ENCODE data around the gene GLCCI1. TPM values are rescaled to one million over a fixed set of nuclear protein-coding genes. Genes with fewer than 3 reads are reported as not detected.

The GLCCI1 gene
- total RNA-seq, 2 donors from 2014 or later: 7.5 to 8.3 TPM

GRCh38 chr7:8051373-8051772 is 82.8 kb downstream of the GLCCI1 start:
- intact Hi-C loops (cut with DNase I): no loop called here
- no peak overlapping the region for H3K9ac ChIP-seq (ENCODE audit: low read depth in 2 of 2, low read length in 2 of 2)

GRCh38 chr7:8051998-8052397 is 83.4 kb downstream of the GLCCI1 start:
- intact Hi-C loops (cut with DNase I): no loop called here
- Histone ChIP-seq H3K9me3 (no peaks in the 10 kb centered on the region), H3K36me3 (no peaks in the 10 kb centered on the region), H3K27ac (no peak overlapping the region), H3K27me3 (no peaks in the 10 kb centered on the region), H3K9ac (ENCODE audit: low read depth in 2 of 2, low read length in 2 of 2) (no peak overlapping the region), H3K4me1 (no peaks in the 10 kb centered on the region), H3K4me3 (no peak overlapping the region)
- TF ChIP-seq CTCF (IDR thresholded peaks at IDR 0.05): no peak
- no peak for DNase-seq

More at GRCh38 chr7:8051373-8051772, 82.8 kb downstream of the GLCCI1 start:
- H3K9me3 ChIP-seq: no peaks in the 10 kb centered on the region
- no peak overlapping the region for H3K4me3 ChIP-seq
- no peaks in the 10 kb centered on the region for H3K36me3 ChIP-seq
- no peaks in the 10 kb centered on the region for H3K4me1 ChIP-seq
- H3K27ac ChIP-seq: no peak overlapping the region
- no peaks in the 10 kb centered on the region for H3K27me3 ChIP-seq
- TF ChIP-seq CTCF (IDR thresholded peaks at IDR 0.05): no peak
- no peak for DNase-seq

- Histone ChIP-seq H3K4me3 (no peak overlapping the region), H3K36me3 (no peaks in the 10 kb centered on the region), H3K27ac (no peak overlapping the region), H3K27me3 (no peaks in the 10 kb centered on the region), H3K9ac (ENCODE audit: low read depth in 2 of 2, low read length in 2 of 2) (no peak overlapping the region), H3K9me3 (no peaks in the 10 kb centered on the region), H3K4me1 (no peaks in the 10 kb centered on the region)
- no peak for DNase-seq
- intact Hi-C loops (cut with DNase I): no loop called here
- no peak for TF ChIP-seq CTCF (IDR thresholded peaks at IDR 0.05)
Measured at GRCh38 chr7:8052824-8053223, 84.2 kb downstream of the GLCCI1 start.

- Histone ChIP-seq H3K9ac (ENCODE audit: low read depth in 2 of 2, low read length in 2 of 2) (no peak overlapping the region), H3K9me3 (no peaks in the 10 kb centered on the region), H3K36me3 (no peaks in the 10 kb centered on the region), H3K27ac (no peak overlapping the region), H3K4me3 (no peak overlapping the region), H3K4me1 (no peaks in the 10 kb centered on the region), H3K27me3 (no peaks in the 10 kb centered on the region)
- intact Hi-C loops (cut with DNase I): no loop called here
- DNase-seq: no peak
- TF ChIP-seq CTCF (IDR thresholded peaks at IDR 0.05): no peak
Measured at GRCh38 chr7:8056439-8056838, 87.8 kb downstream of the GLCCI1 start.

- intact Hi-C loops (cut with DNase I): no loop called here
- H3K36me3 ChIP-seq: no peaks in the 10 kb centered on the region
Measured at GRCh38 chr7:8057566-8057965, 89.0 kb downstream of the GLCCI1 start.

More at GRCh38 chr7:8057566-8057965, 89.0 kb downstream of the GLCCI1 start:
- H3K9ac ChIP-seq (ENCODE audit: low read depth in 2 of 2, low read length in 2 of 2): no peak overlapping the region
- no peak overlapping the region for H3K4me3 ChIP-seq
- TF ChIP-seq CTCF (IDR thresholded peaks at IDR 0.05): no peak
- H3K27me3 ChIP-seq: no peaks in the 10 kb centered on the region
- H3K4me1 ChIP-seq: no peaks in the 10 kb centered on the region
- no peaks in the 10 kb centered on the region for H3K9me3 ChIP-seq
- no peak overlapping the region for H3K27ac ChIP-seq
- DNase-seq: no peak

Data from colonic mucosa (tissue), 4 donors.